ENCODE results near the gene SLCO1C1.

SLCO1C1 gene

GRCh38 chr12:20696181-20696905, 1.2 kb downstream of the SLCO1C1 start:
- Histone ChIP-seq H3K9ac (ENCODE audit: low read depth, low read length) (no peak overlapping the region), H2AFZ (ENCODE audit: low read depth, low read length) (no peak overlapping the region), H3K4me1 (ENCODE audit: insufficient read depth, low read length) (no peaks in the 10 kb centered on the region), H3K4me2 (ENCODE audit: insufficient read depth, low read length) (no peak overlapping the region), H3K27me3 (ENCODE audit: insufficient read depth, low read length, poor library complexity) (no peaks in the 10 kb centered on the region), H3K27ac (ENCODE audit: low read length) (no peak overlapping the region), H3K4me3 (ENCODE audit: low read depth in 1 of 2, low read length in 2 of 2) (no peak overlapping the region), H3K9me3 (ENCODE audit: insufficient read depth, low read length, severe bottlenecking) (no peaks in the 10 kb centered on the region), H3K36me3 (ENCODE audit: insufficient read depth, low read length) (no peaks in the 10 kb centered on the region), H4K20me1 (ENCODE audit: insufficient read depth, low read length) (no peaks in the 10 kb centered on the region), H3K79me2 (ENCODE audit: insufficient read depth, low read length) (no peaks in the 10 kb centered on the region)
- no peak for DNase-seq
- ATAC-seq (ENCODE audit: insufficient read depth, low read depth): no peak
- no peak for TF ChIP-seq EZH2 (IDR thresholded peaks at IDR 0.05; ENCODE audit: borderline replicate concordance, low read depth, low read length, severe bottlenecking)

DNA sequence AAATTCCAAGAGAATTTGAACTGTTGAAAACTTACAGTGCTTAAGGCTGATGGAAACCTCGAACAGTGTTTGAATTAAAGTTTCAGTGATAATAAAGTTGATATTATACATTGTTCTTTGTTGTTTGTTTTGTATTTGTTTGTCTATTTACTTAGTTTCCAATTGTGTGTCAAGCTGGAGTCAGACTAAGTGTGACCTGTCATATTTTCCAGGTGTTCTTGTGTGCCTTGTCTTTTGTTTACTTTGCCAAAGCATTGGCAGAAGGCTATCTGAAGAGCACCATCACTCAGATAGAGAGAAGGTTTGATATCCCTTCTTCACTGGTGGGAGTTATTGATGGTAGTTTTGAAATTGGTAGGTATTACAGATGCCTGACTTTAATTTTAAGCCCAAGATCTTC, 6.0 kb downstream of the SLCO1C1 start:
- H4K20me1 ChIP-seq (ENCODE audit: insufficient read depth, low read length): no peaks in the 10 kb centered on the region
- no peak overlapping the region for H3K9ac ChIP-seq (ENCODE audit: low read depth, low read length)
- H2AFZ ChIP-seq (ENCODE audit: low read depth, low read length): no peak overlapping the region
- H3K4me2 ChIP-seq (ENCODE audit: insufficient read depth, low read length): no peak overlapping the region
- no peak for DNase-seq
- TF ChIP-seq EZH2 (IDR thresholded peaks at IDR 0.05; ENCODE audit: borderline replicate concordance, low read depth, low read length, severe bottlenecking) (no peak), CTCF (IDR thresholded peaks at IDR 0.05; ENCODE audit: borderline replicate concordance, extremely low read depth, low read length, poor library complexity, severe bottlenecking) (no peak)
- ATAC-seq (ENCODE audit: insufficient read depth, low read depth): no peak
- no peaks in the 10 kb centered on the region for H3K9me3 ChIP-seq (ENCODE audit: insufficient read depth, low read length, severe bottlenecking)
- H3K27me3 ChIP-seq (ENCODE audit: insufficient read depth, low read length, poor library complexity): no peaks in the 10 kb centered on the region
- no peaks in the 10 kb centered on the region for H3K79me2 ChIP-seq (ENCODE audit: insufficient read depth, low read length)
- no peak overlapping the region for H3K4me3 ChIP-seq (ENCODE audit: low read depth in 1 of 2, low read length in 2 of 2)
- H3K27ac ChIP-seq (ENCODE audit: low read length): no peak overlapping the region
- H3K4me1 ChIP-seq (ENCODE audit: insufficient read depth, low read length): no peaks in the 10 kb centered on the region
- no peaks in the 10 kb centered on the region for H3K36me3 ChIP-seq (ENCODE audit: insufficient read depth, low read length)

DNA sequence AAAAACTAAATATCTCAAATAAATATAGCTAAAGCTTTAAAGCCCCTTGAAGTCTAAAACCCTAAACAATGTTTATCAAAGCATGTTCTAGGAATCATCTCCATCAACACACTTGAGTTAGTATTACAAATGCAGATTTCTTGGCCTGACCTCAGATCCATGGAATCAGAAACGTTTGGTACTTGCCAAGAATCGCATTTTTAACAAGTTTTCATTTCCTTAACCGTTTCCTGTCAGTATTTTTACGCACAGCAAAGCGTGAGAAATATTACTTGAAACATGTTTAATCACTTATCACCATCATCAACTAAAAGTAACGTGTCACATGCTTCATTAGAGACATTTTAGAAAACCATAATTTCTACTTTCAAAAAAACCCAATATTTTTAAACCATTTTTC, 9.7 kb downstream of the SLCO1C1 start:
- ATAC-seq (ENCODE audit: insufficient read depth, low read depth): no peak
- H3K36me3 ChIP-seq (ENCODE audit: insufficient read depth, low read length): no peaks in the 10 kb centered on the region
- DNase-seq: no peak
- H4K20me1 ChIP-seq (ENCODE audit: insufficient read depth, low read length): no peaks in the 10 kb centered on the region
- no peaks in the 10 kb centered on the region for H3K27me3 ChIP-seq (ENCODE audit: insufficient read depth, low read length, poor library complexity)
- no peaks in the 10 kb centered on the region for H3K4me1 ChIP-seq (ENCODE audit: insufficient read depth, low read length)
- H3K27ac ChIP-seq (ENCODE audit: low read length): no peak overlapping the region
- TF ChIP-seq EZH2 (IDR thresholded peaks at IDR 0.05; ENCODE audit: borderline replicate concordance, low read depth, low read length, severe bottlenecking) (no peak), CTCF (IDR thresholded peaks at IDR 0.05; ENCODE audit: borderline replicate concordance, extremely low read depth, low read length, poor library complexity, severe bottlenecking) (no peak)
- H3K4me2 ChIP-seq (ENCODE audit: insufficient read depth, low read length): no peak overlapping the region
- no peaks in the 10 kb centered on the region for H3K79me2 ChIP-seq (ENCODE audit: insufficient read depth, low read length)
- H3K4me3 ChIP-seq (ENCODE audit: low read depth in 1 of 2, low read length in 2 of 2): no peak overlapping the region
- H3K9me3 ChIP-seq (ENCODE audit: insufficient read depth, low read length, severe bottlenecking): no peaks in the 10 kb centered on the region
- no peak overlapping the region for H3K9ac ChIP-seq (ENCODE audit: low read depth, low read length)
- H2AFZ ChIP-seq (ENCODE audit: low read depth, low read length): no peak overlapping the region

GRCh38 chr12:20711846-20712245, 16.7 kb downstream of the SLCO1C1 start:
- Histone ChIP-seq H3K79me2 (ENCODE audit: insufficient read depth, low read length) (no peaks in the 10 kb centered on the region), H3K9me3 (ENCODE audit: insufficient read depth, low read length, severe bottlenecking) (no peaks in the 10 kb centered on the region), H3K36me3 (ENCODE audit: insufficient read depth, low read length) (no peaks in the 10 kb centered on the region), H3K9ac (ENCODE audit: low read depth, low read length) (no peak overlapping the region), H3K4me3 (ENCODE audit: low read depth in 1 of 2, low read length in 2 of 2) (no peak overlapping the region), H3K27me3 (ENCODE audit: insufficient read depth, low read length, poor library complexity) (no peaks in the 10 kb centered on the region), H3K4me1 (ENCODE audit: insufficient read depth, low read length) (no peaks in the 10 kb centered on the region), H2AFZ (ENCODE audit: low read depth, low read length) (no peak overlapping the region), H3K27ac (ENCODE audit: low read length) (no peak overlapping the region), H3K4me2 (ENCODE audit: insufficient read depth, low read length) (no peak overlapping the region), H4K20me1 (ENCODE audit: insufficient read depth, low read length) (no peaks in the 10 kb centered on the region)
- ATAC-seq (ENCODE audit: insufficient read depth, low read depth) (no peak), DNase-seq (no peak)
- TF ChIP-seq EZH2 (IDR thresholded peaks at IDR 0.05; ENCODE audit: borderline replicate concordance, low read depth, low read length, severe bottlenecking): no peak
- TF ChIP-seq CTCF (IDR thresholded peaks at IDR 0.05; ENCODE audit: borderline replicate concordance, extremely low read depth, low read length, poor library complexity, severe bottlenecking): no peak
